Activated naive CD8-positive, alpha-beta T cell (primary cell): Measurements from ENCODE around the gene RTP3.

Experiments
- H3K27ac Mint-ChIP-seq: one replicate; pipeline ENCODE4 v1.8.0; 2021; ENCODE audit warnings: mixed read lengths
- H3K27me3 Mint-ChIP-seq: one replicate; pipeline ENCODE4 v1.8.0; 2021; ENCODE audit warnings: mixed read lengths
- H3K36me3 Mint-ChIP-seq: one replicate; pipeline ENCODE4 v1.8.0; 2021; ENCODE audit warnings: mixed read lengths
- H3K4me1 Mint-ChIP-seq: one replicate; pipeline ENCODE4 v1.8.0; 2021; ENCODE audit warnings: low read depth, mixed read lengths
- H3K4me3 Mint-ChIP-seq: one replicate; pipeline ENCODE4 v1.8.0; 2021; ENCODE audit warnings: mild to moderate bottlenecking, mixed read lengths
- H3K9me3 Mint-ChIP-seq: one replicate; pipeline ENCODE4 v1.8.0; 2021; ENCODE audit warnings: low read depth, mixed read lengths

Gene RTP3

DNA sequence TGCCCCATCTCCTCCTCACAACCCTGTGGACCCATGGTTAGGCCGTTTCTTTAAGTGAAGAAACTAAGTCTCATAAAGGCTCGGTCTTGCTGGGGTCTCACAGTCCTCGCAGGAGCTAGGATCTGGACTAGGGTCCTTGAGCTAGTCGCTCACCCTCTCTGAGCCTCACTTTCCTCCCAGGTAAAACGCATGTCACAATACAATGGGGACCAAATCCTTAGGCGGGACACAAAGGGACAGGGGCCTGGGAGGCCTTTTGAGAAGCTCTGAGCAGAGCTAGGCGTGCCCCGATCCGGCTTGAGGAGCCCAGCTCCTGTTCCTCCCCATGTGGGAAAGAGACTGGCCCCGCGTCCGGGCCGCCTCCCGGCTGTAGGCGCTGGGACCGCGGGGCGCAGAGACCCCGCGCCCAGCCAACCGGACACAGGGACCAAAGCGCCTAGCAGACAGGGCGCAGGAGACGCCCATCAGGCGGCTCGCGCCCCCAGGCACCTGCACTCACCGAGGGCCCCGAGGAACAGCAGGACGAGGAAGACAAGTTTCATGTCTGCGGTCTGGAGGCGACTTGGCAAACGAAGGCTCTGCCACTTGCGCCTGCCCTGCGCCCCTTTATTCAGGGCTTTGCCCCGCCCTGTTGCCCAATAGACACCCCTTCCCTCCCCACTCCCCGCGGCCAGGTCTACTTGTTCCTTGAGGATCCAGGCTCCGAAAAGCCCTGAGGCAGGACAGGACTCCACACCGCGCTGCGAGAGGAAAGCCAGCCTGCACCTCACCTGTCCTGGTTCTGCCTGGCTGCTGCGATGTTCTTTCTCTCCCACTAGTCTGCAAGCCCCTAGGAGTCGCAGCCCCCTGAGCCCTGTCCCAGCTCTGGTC lies 33.2 kb upstream of the RTP3 start, which contains the start of gene LTF:
LTF (minus strand) TSS at position 580 of the 870 bp plus-strand sequence; CDS start at position 542, 38 bp downstream.
- Mint-ChIP-seq H3K27ac (no peak within 1 kb of the TSS), H3K36me3 (peaks cover 2% of the 10 kb centered on the region), H3K27me3 (peaks cover 20% of the 10 kb centered on the region)

DNA sequence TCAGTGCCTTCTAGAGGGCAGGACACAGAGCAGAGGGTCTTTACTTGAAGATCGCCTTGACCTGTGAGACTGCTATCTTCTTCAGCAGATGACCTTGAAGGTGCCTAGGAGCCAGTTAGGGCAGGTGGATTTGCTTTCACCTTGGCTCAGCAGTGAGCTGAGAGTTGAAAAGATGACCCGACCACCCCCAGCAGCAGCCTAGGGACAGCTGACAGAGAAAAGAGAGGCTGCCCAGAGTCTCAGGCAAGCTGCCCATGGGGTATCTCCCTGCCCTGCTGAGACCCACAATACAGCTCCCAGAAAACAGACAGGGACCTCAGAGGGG lies 32.6 kb upstream of the RTP3 start:
- Mint-ChIP-seq H3K36me3 (peaks cover 2% of the 10 kb centered on the region), H3K27me3 (peaks cover 20% of the 10 kb centered on the region), H3K4me1 (no peaks in the 10 kb centered on the region), H3K4me3 (no peak overlapping the region), H3K9me3 (peaks cover 5% of the 10 kb centered on the region), H3K27ac (no peak overlapping the region)

More for the DNA sequence above, 33.2 kb upstream of the RTP3 start, which contains the start of gene LTF:
- no peak within 1 kb of the TSS for H3K4me3 Mint-ChIP-seq
- peaks cover 5% of the 10 kb centered on the region for H3K9me3 Mint-ChIP-seq
- H3K4me1 Mint-ChIP-seq: no peaks in the 10 kb centered on the region

DNA sequence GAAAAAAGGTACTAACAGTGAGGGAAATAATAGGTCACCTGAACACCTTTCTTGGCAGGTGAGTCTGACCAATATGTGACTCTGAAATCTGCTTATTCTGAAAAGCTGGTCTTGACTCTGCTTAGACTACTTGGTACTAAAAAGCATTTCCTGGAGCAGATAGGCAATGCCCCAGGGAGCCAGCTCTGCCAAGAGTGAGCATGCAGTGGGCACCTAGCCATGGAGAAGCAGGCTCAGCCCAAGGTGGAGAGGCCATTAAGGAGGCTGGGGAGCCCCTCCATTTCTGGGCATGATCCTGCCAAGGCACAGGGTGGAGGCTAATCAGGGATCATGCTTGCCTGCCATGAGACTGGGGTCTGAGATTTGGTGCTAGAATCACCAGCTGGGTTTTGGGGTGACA lies 31.5 kb upstream of the RTP3 start:
- Mint-ChIP-seq H3K27ac (no peak overlapping the region), H3K36me3 (peaks cover 2% of the 10 kb centered on the region), H3K4me3 (no peak overlapping the region), H3K27me3 (peaks cover 15% of the 10 kb centered on the region), H3K4me1 (no peaks in the 10 kb centered on the region), H3K9me3 (no peaks in the 10 kb centered on the region)

DNA sequence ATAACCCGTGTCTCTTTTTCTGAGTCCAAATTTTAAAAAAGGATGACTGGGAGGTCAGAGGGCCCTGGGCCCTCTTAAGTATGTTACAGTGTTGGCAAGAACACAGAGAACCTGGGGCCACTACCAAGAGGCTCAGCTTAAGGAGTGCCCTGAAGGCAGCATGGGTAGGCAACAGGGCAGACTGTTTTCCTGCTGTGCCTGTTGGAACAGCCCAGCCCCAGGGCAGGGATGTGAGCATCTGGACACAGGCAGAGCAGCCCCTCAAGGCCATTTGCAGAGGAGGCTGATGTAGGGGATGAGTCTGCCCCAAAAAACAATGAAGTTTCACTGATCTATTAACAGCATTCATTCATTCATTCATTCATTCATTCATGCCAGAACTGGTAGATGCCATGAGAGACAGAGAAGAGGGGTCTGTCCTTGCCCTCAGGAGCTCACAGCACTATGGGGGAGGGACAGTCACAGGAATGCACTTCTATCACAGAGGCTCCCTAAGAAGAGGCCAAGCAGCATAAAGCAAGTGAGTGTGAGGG lies 30.8 kb upstream of the RTP3 start:
- peaks cover 2% of the 10 kb centered on the region for H3K36me3 Mint-ChIP-seq
- peaks cover 15% of the 10 kb centered on the region for H3K27me3 Mint-ChIP-seq
- H3K27ac Mint-ChIP-seq: no peak overlapping the region
- no peaks in the 10 kb centered on the region for H3K4me1 Mint-ChIP-seq
- no peak overlapping the region for H3K4me3 Mint-ChIP-seq
- no peaks in the 10 kb centered on the region for H3K9me3 Mint-ChIP-seq

DNA sequence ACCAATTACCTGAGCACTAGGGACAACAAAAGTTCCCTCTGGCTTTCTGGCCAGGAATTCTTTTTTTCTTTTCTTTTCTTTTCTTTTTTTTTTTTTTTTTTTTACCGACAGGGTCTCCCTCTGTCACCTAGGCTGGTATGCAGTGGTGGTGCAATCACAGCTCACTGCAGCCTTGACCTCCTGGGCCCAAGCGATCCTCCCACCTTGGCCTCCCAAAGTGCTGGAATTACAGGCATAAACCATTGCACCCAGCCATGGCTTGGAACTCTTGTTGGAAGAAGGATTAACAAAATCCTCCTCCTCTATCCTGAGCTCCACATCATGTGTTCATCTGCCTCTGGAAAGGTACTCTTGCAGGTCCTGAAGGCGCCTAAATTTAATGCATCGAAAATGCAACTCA lies 30.2 kb upstream of the RTP3 start:
- no peaks in the 10 kb centered on the region for H3K4me1 Mint-ChIP-seq
- H3K4me3 Mint-ChIP-seq: no peak overlapping the region
- H3K36me3 Mint-ChIP-seq: peaks cover 2% of the 10 kb centered on the region
- H3K9me3 Mint-ChIP-seq: no peaks in the 10 kb centered on the region
- H3K27ac Mint-ChIP-seq: no peak overlapping the region
- peaks cover 14% of the 10 kb centered on the region for H3K27me3 Mint-ChIP-seq

DNA sequence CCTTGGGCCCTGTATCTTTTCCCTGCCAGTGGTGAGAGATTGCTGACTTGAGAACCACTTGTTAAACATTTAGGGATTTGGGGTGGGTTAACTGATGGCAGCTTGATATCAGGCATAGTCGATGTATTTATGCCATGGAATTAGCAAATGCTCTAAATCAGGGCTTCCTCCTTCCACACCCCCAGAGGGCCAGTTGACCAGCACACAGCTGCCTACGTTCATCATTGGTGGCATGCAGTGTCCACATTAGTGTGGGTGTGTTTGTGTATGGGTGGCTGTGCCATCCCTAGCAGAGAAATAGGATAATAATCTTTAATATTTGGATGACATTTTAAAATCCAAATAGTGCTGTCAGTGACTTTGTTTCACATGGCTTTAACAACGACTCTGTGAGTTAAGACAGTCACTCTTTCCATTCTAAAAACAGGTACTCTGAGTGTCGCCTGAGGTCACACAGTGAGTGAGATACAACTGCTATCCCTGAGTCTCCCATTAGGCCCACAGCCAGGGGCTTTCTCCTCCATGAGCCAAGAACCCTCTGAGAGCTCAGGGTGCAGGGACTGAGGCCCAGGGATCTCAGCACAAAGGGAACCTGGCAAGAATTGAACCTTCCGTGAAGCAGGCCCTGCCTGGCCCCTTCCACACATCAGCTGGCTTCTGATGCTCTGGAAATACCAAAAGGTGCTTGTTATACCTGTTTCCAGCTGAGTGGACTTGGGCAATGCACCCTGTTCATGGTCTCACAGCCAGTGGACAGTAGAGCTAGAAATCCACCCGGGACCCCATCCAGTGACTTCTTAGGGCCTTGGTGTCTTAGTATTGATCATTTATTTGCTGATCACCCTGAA lies 28.8 kb upstream of the RTP3 start:
- H3K36me3 Mint-ChIP-seq: peaks cover 2% of the 10 kb centered on the region
- H3K4me1 Mint-ChIP-seq: no peaks in the 10 kb centered on the region

DNA sequence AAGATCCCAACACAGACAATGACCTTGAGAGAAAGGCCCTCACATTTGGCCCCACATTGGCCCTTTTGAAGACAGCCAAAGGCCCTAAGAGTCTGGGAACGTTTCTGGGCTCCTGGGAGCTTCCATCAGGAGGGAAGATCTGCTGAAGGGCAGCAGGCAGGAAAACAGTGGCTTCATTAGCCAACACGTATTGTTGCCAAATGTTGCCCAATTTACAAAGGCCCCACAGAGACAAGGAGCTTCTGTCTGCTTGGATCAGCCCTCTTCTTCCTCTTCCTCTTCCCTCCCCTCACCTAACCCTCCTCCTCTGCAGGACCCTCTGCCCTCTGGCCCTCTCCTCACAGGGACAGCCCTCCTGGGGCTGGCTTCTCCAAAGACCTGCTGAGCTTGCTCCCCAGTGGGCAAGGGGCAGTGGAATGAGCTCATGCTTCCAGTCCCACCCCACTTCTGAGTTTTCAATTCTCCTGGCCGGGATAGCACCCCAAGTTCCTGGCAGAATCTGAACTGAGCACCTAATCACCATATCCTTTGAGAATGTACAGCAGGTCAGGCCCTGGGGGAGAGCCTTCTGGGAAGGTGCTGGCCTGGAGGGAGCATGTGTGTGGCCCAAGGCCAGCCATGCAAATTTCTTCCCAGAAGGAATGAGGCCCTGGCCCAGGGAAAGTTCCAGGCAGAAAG lies 28.0 kb upstream of the RTP3 start:
- Mint-ChIP-seq H3K9me3 (peaks cover 7% of the 10 kb centered on the region), H3K27ac (no peak overlapping the region), H3K4me1 (no peaks in the 10 kb centered on the region), H3K27me3 (peaks cover 9% of the 10 kb centered on the region), H3K36me3 (peaks cover under 1% of the 10 kb centered on the region), H3K4me3 (no peak overlapping the region)

More for the DNA sequence above, 28.8 kb upstream of the RTP3 start:
- no peak overlapping the region for H3K4me3 Mint-ChIP-seq
- H3K27me3 Mint-ChIP-seq: peaks cover 13% of the 10 kb centered on the region
- no peak overlapping the region for H3K27ac Mint-ChIP-seq
- H3K9me3 Mint-ChIP-seq: no peaks in the 10 kb centered on the region

DNA sequence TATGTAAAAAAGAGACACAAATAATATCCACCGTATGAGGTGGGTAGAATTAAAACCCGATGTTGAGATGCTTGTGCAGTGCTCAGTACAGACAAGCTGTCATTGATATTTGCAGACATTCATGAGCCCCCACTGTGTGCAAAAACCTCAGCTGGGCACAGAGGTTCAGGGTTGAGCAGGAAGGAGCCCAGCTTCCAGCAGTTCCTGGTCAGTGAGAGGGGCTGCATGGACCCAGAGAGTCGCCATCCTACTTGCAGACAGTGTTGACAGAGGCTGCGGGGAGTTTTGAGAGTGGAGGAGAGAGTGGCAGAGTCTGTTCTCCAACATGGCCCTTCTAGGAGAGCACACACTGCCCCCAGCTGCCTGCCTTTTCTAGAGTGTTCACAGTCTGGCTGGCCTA lies 26.9 kb upstream of the RTP3 start:
- Mint-ChIP-seq H3K27me3 (no peaks in the 10 kb centered on the region), H3K36me3 (peaks cover 5% of the 10 kb centered on the region), H3K4me3 (no peak overlapping the region), H3K27ac (no peak overlapping the region), H3K9me3 (peaks cover 7% of the 10 kb centered on the region), H3K4me1 (no peaks in the 10 kb centered on the region)

DNA sequence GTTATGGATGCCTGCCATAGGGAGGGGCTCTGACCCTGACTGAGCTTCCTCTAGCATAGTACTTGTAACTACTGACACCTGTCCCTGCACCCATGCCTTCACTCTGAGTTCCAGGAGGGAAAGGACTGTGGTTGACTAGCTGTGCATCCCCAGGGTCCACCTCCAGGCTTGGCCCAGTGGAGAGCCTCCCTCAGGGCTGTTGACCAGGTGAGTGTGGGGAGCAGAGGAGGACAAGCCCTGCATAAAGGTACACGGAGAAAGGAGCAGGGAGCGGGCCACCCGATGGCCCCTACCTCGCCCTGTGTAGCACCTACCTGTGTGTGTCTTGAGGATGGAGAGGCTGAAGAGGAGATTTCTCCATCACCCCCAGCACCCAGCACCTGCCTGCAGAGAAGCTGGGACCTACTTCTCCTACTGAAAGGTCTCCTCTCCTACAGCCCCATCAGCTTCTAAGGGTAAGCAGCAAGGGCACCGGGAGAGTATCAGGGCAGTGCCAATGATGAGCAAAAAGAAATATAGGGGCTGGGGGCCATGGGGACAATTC lies 26.3 kb upstream of the RTP3 start:
- H3K9me3 Mint-ChIP-seq: peaks cover 7% of the 10 kb centered on the region
- H3K27me3 Mint-ChIP-seq: no peaks in the 10 kb centered on the region
- H3K4me3 Mint-ChIP-seq: no peak overlapping the region

DNA sequence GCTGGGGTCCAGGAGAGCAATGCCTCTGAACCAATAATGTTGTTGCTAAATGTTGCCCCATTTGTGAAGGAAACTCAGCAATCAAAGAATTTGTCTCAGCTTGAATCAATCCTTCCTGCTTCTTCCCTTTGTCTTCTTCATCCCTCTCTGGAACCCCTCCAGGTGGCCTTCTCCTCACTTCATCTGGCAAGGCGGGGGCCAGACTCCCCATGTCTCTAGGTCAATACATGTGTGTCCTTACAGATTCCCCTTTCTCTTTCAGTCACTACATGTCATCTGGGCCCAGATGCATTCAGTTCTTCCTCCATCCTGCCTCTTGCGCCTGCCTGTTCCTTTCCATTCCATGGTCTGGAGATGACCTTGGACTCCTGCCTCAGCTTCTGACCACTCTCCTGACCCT lies 25.0 kb upstream of the RTP3 start:
- Mint-ChIP-seq H3K4me1 (no peaks in the 10 kb centered on the region), H3K27me3 (no peaks in the 10 kb centered on the region), H3K9me3 (peaks cover 7% of the 10 kb centered on the region), H3K27ac (no peak overlapping the region), H3K36me3 (peaks cover 5% of the 10 kb centered on the region), H3K4me3 (no peak overlapping the region)

More for the DNA sequence above, 26.3 kb upstream of the RTP3 start:
- Mint-ChIP-seq H3K27ac (no peak overlapping the region), H3K4me1 (no peaks in the 10 kb centered on the region), H3K36me3 (peaks cover 5% of the 10 kb centered on the region)

DNA sequence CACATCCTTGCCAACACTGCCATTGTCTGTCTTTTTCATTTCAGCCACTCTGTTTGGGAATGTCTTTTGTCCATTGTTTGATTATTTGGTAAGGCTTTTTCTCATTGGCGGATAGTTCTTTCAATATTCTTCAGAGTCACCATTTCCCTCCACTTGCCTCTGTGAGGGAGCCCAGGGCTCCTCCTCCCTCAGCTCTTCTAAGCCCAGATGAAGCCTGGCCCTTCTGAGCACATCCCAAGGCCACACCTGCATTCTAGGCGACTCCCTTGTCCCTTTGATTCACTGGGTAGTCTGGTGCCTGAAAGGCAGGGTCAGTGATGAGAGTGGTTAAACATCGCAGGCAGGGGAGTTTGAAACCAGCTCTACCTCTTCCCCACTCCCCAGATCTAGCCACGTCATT lies 20.6 kb upstream of the RTP3 start:
- Mint-ChIP-seq H3K27me3 (peaks cover 3% of the 10 kb centered on the region), H3K4me3 (no peak overlapping the region), H3K4me1 (no peaks in the 10 kb centered on the region), H3K36me3 (peaks cover 5% of the 10 kb centered on the region), H3K9me3 (peaks cover 7% of the 10 kb centered on the region), H3K27ac (no peak overlapping the region)

DNA sequence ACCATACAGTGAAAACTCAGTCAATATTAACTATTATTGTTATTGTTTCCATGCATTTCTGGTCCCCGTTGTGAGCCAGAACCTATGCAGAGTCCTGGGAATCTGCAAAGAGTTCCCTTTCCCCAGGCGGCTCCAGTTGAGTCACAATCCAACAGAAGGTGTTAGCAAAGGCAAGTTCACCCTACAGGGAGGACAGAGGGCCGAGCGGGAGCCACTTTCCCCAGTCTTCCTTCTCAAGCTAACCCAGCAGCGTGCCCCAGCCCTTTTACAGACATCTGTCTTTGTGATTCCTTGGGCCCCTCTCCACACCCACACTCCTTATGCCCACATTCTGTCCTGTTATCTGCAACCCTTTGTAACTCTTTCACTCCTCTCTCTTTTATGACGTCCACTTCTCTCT lies 20.0 kb upstream of the RTP3 start:
- peaks cover 5% of the 10 kb centered on the region for H3K36me3 Mint-ChIP-seq
- no peak overlapping the region for H3K27ac Mint-ChIP-seq
- peaks cover 3% of the 10 kb centered on the region for H3K27me3 Mint-ChIP-seq
- no peaks in the 10 kb centered on the region for H3K4me1 Mint-ChIP-seq
- H3K4me3 Mint-ChIP-seq: no peak overlapping the region
- H3K9me3 Mint-ChIP-seq: peaks cover 7% of the 10 kb centered on the region

DNA sequence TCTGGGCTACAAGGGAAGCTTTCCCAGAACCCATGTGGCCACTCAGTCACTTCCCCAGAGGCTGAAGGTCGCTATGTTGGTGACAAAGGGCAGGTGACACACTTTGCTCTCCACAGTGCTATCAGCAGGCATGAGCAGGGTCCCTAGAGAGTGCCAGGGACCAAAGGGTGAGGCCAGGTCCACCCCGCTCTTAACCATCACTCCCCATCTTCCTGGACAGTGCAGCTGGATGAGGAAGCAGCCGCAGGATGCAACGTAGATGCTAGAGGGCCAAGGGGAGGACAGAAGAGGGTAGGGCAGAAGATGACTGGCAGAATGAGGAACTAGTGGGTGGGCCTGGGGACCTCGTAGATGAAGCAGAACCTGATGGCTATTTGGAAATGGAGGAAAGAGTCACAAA lies 19.4 kb upstream of the RTP3 start:
- Mint-ChIP-seq H3K9me3 (peaks cover 7% of the 10 kb centered on the region), H3K4me3 (no peak overlapping the region), H3K4me1 (no peaks in the 10 kb centered on the region), H3K36me3 (peaks cover 5% of the 10 kb centered on the region), H3K27ac (no peak overlapping the region), H3K27me3 (peaks cover 3% of the 10 kb centered on the region)

DNA sequence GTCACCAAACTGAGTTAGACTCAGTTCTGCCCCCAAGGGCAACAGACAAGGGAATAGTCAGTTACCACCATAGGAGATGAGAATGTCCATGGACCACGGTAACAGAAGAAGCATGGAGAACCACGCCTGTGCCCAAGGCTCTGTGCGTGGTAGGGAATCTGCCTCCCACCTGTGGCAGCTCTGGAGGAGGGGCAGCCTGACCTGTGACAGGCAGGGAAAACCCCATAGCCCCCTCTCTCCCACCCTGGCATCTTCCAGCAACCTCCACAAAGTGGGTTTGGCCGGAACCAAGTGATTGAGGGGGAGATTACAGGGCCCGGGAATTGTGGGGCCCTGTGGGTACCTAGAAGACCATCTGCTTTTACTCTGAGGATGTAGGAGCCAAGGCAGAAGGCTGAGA lies 18.8 kb upstream of the RTP3 start:
- H3K36me3 Mint-ChIP-seq: peaks cover 5% of the 10 kb centered on the region
- no peaks in the 10 kb centered on the region for H3K4me1 Mint-ChIP-seq
- peaks cover 3% of the 10 kb centered on the region for H3K27me3 Mint-ChIP-seq
- no peak overlapping the region for H3K4me3 Mint-ChIP-seq
- peaks cover 7% of the 10 kb centered on the region for H3K9me3 Mint-ChIP-seq
- H3K27ac Mint-ChIP-seq: no peak overlapping the region
